ENCODE results near the gene SDR39U1.

The SDR39U1 gene

DNA sequence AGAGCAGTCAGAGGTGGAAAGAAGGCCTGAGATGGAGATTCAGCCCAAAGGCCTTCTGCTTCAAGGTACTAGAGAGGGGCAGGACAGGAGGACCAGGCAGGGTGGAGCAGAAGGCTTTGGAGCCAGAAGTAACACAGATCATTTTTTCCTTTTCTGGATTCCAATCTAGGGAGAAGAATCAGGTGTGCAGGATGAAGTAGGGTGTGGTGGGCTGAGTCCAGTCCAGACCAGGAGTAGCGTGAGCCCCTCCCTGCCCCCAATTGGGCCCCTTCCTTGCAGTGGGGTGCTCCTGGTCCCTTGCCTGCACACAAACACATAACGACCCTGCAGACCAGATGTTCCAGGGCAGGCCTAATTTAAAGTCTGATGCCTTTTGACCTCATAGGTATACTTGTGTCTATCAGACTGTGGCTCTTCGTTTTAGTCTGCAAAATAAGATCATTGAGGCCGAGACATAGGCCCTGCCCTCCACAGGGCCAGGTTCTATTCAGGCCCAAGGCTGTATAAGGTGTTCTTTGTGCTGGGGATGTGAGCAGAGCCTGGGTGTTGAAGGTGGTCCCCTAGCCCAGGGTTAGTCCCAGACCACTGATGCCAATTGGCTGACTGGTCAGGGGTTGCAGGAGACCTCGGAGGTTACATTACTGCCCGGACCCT lies 44.8 kb downstream of the SDR39U1 start:
- no peak for DNase-seq (ENCODE audit: extremely low spot score, insufficient read length, low read depth)
- FAIRE-seq: no peak

DNA sequence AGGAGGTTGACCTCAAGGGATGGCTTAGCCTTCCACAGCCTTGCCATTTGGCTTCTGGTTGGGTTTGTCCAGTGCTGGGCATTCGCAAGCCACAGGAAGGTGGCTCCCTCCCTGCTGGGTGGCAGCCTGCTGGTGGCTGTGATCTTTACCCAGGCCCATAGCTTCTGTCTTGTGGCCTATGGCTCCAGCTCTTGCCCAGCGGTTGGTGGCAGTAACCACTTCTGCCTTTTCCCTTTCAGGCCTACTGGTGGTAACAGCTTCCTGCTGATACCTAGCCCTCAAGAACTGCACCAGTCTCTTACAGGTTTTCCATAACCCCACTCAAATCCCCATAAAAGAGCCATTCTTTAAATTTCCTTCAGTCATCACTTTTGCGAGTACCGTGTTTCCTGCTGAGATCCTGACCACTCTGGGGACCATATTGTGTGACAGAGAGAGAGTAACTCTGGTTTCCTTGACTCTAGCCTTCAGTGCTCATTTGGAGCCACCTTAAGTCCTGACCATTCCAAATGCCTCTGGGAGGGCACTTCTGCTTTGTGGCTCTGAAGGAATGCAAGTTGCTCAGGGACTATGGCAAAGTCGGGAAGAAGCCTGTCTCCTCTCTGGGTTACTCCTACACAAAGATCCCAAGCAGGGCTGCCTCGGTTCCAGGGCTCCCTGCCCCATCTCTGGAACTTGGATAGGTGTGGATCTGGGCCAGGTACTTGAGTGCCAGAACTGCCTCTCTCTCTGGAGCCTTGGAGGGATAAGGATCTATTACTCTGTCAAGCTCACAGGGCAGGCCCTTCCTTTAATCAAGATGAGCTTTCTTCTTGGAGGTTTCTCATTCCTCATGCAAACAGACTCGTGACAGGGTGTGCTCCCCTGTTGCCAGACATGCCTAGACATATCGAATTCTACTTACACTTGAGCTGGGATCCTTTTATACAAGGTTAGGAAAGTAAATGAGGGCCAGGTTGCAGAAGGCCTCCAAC lies 46.7 kb downstream of the SDR39U1 start:
- no peak for FAIRE-seq
- DNase-seq (ENCODE audit: extremely low spot score, insufficient read length, low read depth): no peak

DNA sequence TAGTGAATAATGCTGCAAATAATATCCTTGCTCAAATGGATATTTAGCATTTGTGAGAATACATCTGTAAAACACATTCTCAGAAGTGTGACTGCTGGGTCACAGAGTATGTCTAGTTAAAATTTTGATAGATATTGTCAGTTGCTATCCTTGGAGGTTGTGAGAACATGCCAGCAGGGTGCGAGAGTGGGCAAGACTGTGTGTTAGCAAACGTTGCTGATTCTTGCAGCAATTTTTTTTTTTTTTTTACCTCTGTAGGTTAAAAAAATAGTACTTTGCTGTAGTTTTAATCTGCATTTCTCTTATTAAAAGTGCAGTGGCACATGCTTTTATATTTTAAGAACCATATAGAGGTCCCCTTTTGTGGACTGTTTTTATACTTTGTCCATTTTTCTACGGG lies 48.3 kb downstream of the SDR39U1 start:
- DNase-seq (ENCODE audit: extremely low spot score, insufficient read length, low read depth) (no peak), FAIRE-seq (no peak)

DNA sequence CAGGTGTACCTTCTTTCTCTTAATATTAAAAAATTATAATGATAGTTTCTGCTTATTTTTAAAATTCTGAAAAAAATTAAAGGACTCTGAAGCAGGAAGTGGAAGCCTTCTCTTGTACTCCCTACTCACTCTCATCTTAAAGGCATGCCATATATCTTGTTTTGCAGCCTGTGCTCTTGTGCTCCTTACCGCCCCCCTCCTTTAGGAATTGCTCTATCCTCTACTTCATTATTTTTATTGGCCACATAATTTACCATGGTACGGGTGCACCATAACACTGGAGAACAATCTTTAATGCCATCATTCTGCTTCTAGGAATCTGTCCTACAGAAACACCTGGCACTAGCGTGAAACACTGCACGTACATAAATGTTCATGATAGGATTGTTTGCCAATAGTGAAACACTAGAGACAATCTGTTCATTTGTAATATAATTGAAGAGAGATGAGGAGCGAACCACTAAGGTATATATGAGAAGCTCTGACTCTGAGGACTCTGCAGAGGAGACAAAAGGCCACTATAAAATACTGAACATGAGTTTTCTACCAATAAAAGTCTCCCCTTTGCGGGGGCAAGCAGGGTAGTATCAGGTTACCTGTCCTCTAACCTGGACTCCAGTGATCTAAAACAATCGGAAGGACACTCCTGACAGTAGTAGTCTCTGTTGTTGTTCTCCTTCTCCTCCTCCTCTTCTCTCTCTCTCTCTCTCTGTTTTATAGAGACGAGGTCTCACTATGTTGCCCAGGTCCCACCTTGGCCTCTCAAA lies 50.1 kb downstream of the SDR39U1 start:
- DNase-seq (ENCODE audit: extremely low spot score, insufficient read length, low read depth) (no peak), FAIRE-seq (no peak)

DNA sequence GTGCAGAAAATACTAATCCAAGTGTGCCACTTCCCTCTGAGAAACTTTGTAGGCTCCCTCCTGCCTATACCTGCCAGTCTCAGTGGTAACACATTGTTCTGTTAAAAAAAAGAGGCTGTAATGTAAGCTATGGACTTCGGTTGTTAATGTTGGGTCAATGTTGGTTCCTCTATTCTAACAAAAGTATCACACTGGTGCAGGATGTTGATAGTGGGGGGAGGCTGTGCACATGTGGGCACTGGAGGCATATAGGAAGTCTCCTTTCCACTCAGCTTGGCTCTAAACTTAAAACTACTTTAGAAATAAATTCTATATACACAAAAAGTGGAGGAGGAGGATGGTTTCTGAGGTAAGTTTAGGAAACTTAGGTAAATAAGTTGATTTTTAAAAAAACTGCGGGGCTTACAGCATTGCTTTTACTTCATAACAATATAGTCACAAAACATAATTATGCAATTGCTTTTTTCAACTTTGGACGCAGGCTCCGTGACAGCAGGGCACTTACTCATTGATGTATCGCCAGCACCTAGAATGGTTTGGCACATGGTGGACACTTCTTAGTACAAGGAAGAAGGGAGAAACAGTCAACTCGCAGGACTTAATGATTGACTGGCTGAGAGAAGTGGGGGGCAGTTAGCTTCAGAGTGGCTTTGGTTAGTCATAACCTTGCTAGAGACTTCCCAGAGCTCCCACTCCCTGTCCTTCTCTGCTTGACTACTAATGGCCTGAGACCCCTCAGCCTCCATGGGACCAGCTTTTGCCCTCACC lies 51.7 kb downstream of the SDR39U1 start:
- FAIRE-seq (no peak), DNase-seq (ENCODE audit: extremely low spot score, insufficient read length, low read depth) (no peak)
